Right atrium auricular region (tissue), 2 donors: ENCODE measurements around the gene RPS15. TPM values are rescaled to one million over a fixed set of nuclear protein-coding genes. Genes with fewer than 3 reads are reported as not detected.
A peak's percentile ranks its signal among the peaks of the same experiment; 100 is the strongest.

Source experiments
- DNase-seq: peaks from one replicate; pipeline ENCODE4 v3.0.0-alpha.2; 2019; ENCODE audit warnings: low spot score
- H3K27ac ChIP-seq, 2 donors: fragments of 200-600 bp; sonication (generic); 1 replicate in 1 of 2; 2 replicates in 1 of 2; pipeline ENCODE4 v1.5.1; 2016 to 2019
- H3K27me3 ChIP-seq, 2 donors: fragments of 200-600 bp; sonication (generic); one replicate each; pipeline versions ENCODE4 v1.5.1 to v1.6.0; 2017 to 2019
- H3K36me3 ChIP-seq: fragments of 200-600 bp; sonication (generic); one replicate; pipeline ENCODE4 v1.5.1; 2016
- H3K4me1 ChIP-seq, 2 donors: fragments of 200-600 bp; sonication (generic); one replicate each; pipeline versions ENCODE4 v1.5.1 to v1.6.0; 2017 to 2019
- H3K4me3 ChIP-seq, 2 donors: fragments of 200-600 bp; sonication (generic); 1 replicate in 1 of 2; 2 replicates in 1 of 2; pipeline ENCODE4 v1.5.1; 2017 to 2019; ENCODE audit warnings: mild to moderate bottlenecking in 1 of 2, moderate library complexity in 1 of 2
- H3K9me3 ChIP-seq, 2 donors: fragments of 200-600 bp; sonication (generic); one replicate each; pipeline ENCODE4 v1.5.1; 2019
- total RNA-seq, 2 donors: library from RNA; depleted of rRNA; stranded (reverse); fragments of >200 nt; gene quantifications; one replicate each; pipeline ENCODE4 v1.1.0, GENCODE V29; 2016
- TF ChIP-seq, protein P1 (sequence below), 2 donors: fragments of 200-600 bp; sonication (generic); IDR thresholded peaks; one replicate each; pipeline ENCODE4 v1.5.1; 2019; ENCODE audit warnings: antibody characterized with exemption in 2 of 2

RPS15 gene
- total RNA-seq, 2 donors from 2014 or later: 1,712 to 2,156 TPM

GRCh38 chr19:1396768-1397679 lies 41.2 kb upstream of the RPS15 start:
- H3K27me3 ChIP-seq: no peaks in the 10 kb centered on the region
- H3K9me3 ChIP-seq: no peaks in the 10 kb centered on the region
- H3K36me3 ChIP-seq: peaks cover 29% of the 10 kb centered on the region
- H3K4me3 ChIP-seq: no peak overlapping the region
- no peak overlapping the region for H3K27ac ChIP-seq
- peaks cover 0 to 44% of the 10 kb centered on the region in 2 donors for H3K4me1 ChIP-seq
- no peak for DNase-seq
- TF ChIP-seq, protein P1, sequence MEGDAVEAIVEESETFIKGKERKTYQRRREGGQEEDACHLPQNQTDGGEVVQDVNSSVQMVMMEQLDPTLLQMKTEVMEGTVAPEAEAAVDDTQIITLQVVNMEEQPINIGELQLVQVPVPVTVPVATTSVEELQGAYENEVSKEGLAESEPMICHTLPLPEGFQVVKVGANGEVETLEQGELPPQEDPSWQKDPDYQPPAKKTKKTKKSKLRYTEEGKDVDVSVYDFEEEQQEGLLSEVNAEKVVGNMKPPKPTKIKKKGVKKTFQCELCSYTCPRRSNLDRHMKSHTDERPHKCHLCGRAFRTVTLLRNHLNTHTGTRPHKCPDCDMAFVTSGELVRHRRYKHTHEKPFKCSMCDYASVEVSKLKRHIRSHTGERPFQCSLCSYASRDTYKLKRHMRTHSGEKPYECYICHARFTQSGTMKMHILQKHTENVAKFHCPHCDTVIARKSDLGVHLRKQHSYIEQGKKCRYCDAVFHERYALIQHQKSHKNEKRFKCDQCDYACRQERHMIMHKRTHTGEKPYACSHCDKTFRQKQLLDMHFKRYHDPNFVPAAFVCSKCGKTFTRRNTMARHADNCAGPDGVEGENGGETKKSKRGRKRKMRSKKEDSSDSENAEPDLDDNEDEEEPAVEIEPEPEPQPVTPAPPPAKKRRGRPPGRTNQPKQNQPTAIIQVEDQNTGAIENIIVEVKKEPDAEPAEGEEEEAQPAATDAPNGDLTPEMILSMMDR (IDR thresholded peaks at IDR 0.05): no peak

DNA sequence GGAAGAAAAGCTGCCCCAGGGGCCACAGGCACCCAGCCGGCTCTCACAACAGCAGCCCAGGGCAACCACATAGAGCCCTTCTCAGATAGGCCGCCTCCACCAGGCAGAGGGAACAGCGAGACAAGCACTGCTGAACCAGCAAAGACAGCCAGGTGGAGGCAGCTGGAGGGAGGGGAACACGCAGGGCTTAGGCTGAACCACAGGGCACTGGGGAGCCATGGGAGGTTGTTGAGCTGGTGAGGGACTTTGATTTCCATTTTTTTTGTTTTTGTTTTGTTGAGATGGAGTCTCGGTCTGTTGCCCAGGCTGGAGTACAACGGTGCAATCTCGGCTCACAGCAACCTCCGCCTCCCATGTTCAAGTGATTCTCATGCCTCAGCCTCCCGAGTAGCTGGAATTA lies 40.4 kb upstream of the RPS15 start:
- Histone ChIP-seq H3K27ac (no peak overlapping the region), H3K27me3 (no peaks in the 10 kb centered on the region), H3K9me3 (no peaks in the 10 kb centered on the region), H3K4me3 (no peak overlapping the region), H3K4me1 (peaks cover 0 to 52% of the 10 kb centered on the region in 2 donors), H3K36me3 (peaks cover 21% of the 10 kb centered on the region)
- TF ChIP-seq, protein P1 (IDR thresholded peaks at IDR 0.05): no peak
- DNase-seq: no peak

GRCh38 chr19:1399079-1399478 lies 39.1 kb upstream of the RPS15 start:
- Histone ChIP-seq H3K27ac (no peak overlapping the region), H3K27me3 (no peaks in the 10 kb centered on the region), H3K9me3 (no peaks in the 10 kb centered on the region), H3K4me3 (no peak overlapping the region), H3K4me1 (peaks cover 0 to 52% of the 10 kb centered on the region in 2 donors), H3K36me3 (peaks cover 8% of the 10 kb centered on the region)
- TF ChIP-seq, protein P1 (IDR thresholded peaks at IDR 0.05): no peak
- DNase-seq: no peak

DNA sequence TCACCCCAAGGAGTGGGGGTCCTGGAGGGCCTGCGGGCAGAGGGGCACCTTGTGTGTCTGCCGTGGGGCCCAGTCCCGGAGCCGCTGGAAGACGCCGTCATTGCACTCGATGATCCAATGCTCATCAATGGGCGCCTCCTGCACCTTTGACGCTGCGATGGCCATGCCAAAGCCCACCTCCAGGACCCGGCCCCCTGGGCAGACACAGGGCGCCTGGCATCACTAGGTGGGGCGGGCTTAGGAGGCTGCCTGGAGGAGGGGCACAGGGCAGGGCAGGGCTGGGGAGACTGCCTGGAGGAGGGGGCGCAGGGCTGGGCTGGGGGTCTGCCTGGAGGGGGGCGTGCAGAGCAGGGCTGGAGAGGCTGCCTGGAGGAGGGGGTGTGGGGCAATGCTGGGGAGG lies 38.5 kb upstream of the RPS15 start:
- TF ChIP-seq, protein P1 (IDR thresholded peaks at IDR 0.05): no peak
- H3K36me3 ChIP-seq: peaks cover 2% of the 10 kb centered on the region
- no peak overlapping the region for H3K4me3 ChIP-seq
- DNase-seq: no peak
- peaks cover 0 to 52% of the 10 kb centered on the region in 2 donors for H3K4me1 ChIP-seq
- no peaks in the 10 kb centered on the region for H3K27me3 ChIP-seq
- H3K27ac ChIP-seq: no peak overlapping the region
- no peaks in the 10 kb centered on the region for H3K9me3 ChIP-seq

GRCh38 chr19:1400281-1401137 lies 37.7 kb upstream of the RPS15 start:
- peak overlapping the region; percentile 45 to 76 for H3K4me3 ChIP-seq
- H3K9me3 ChIP-seq: no peaks in the 10 kb centered on the region
- peak overlapping the region; percentile 65 to 81 for H3K27ac ChIP-seq
- no peak for DNase-seq
- TF ChIP-seq, protein P1 (IDR thresholded peaks at IDR 0.05): no peak
- no peaks in the 10 kb centered on the region for H3K36me3 ChIP-seq
- peaks cover 0 to 47% of the 10 kb centered on the region in 2 donors for H3K4me1 ChIP-seq
- no peaks in the 10 kb centered on the region for H3K27me3 ChIP-seq
